IMR-90 (cell line): Measurements from ENCODE around the gene KCNMB2. TPM values are rescaled to one million over a fixed set of nuclear protein-coding genes. Genes with fewer than 3 reads are reported as not detected.

Source experiments
- ATAC-seq: fragments of 200-7000 bp; cut with Tn5 transposase; 2 replicates; pipeline ENCODE4 v1.9.1; 2020; ENCODE audit warnings: low read depth, mild to moderate bottlenecking, moderate library complexity
- BruUV-seq: library from RNA; stranded (reverse); fragments of 400-500 nt; replicated peaks from 2 replicates; lab custom pipeline; 2021; lab: Mats Ljungman, UMichigan
- CTCF ChIA-PET: fragments of 300-600 bp; formaldehyde crosslinking; extraction: SDS; loops from one replicate; lab custom pipeline; 2021; ENCODE audit warnings: antibody characterized with exemption; lab: Yijun Ruan, JAX
- POLR2A ChIA-PET: fragments of 300-600 bp; sonication (Branson Sonifier 250); formaldehyde crosslinking; loops from one replicate; lab custom pipeline; 2022; ENCODE audit warnings: antibody characterized with exemption; ENCODE audit not compliant: unreplicated experiment; lab: Charles Lee
- DNase-seq: peaks from one replicate; pipeline ENCODE4 v3.0.0; 2013
- H2AFZ ChIP-seq: replicated peaks from 2 replicates; pipeline ENCODE3; 2013; ENCODE audit warnings: low read length, mild to moderate bottlenecking; ENCODE audit not compliant: poor library complexity
- H2AK5ac ChIP-seq: 2 replicates; pipeline ENCODE4 v1.6.1; 2013; ENCODE audit warnings: low read depth, low read length, inconsistent platforms
- H2AK9ac ChIP-seq: replicated peaks from 2 replicates; pipeline ENCODE3; 2013; ENCODE audit warnings: mild to moderate bottlenecking, low read depth, low read length, moderate library complexity; ENCODE audit not compliant: poor library complexity
- H2BK120ac ChIP-seq: 2 replicates; pipeline ENCODE4 v1.6.1; 2013; ENCODE audit warnings: low read depth, low read length, inconsistent platforms
- H2BK15ac ChIP-seq: 3 replicates; pipeline ENCODE4 v1.6.1; 2013; ENCODE audit warnings: low read depth, low read length, inconsistent platforms
- H2BK20ac ChIP-seq: 2 replicates; pipeline ENCODE4 v1.6.1; 2013; ENCODE audit warnings: low read depth, mild to moderate bottlenecking, inconsistent platforms, low read length, moderate library complexity
- H2BK5ac ChIP-seq: 2 replicates; pipeline ENCODE4 v1.6.1; 2013; ENCODE audit warnings: mild to moderate bottlenecking, low read depth, low read length, inconsistent platforms; ENCODE audit not compliant: poor library complexity, severe bottlenecking
- H3K14ac ChIP-seq: replicated peaks from 2 replicates; pipeline ENCODE4 v1.6.1; 2013; ENCODE audit warnings: low read depth, low read length, inconsistent platforms
- H3K18ac ChIP-seq: 2 replicates; pipeline ENCODE4 v1.6.1; 2013; ENCODE audit warnings: low read depth, low read length, control low read depth
- H3K23ac ChIP-seq: 2 replicates; pipeline ENCODE4 v1.6.1; 2013; ENCODE audit warnings: low read depth, low read length, inconsistent platforms
- H3K27ac ChIP-seq: 2 replicates; pipeline ENCODE4 v1.5.1; 2013; ENCODE audit warnings: mild to moderate bottlenecking, control low read depth, low read length; ENCODE audit not compliant: insufficient read depth
- H3K27me3 ChIP-seq: 2 replicates; pipeline ENCODE4 v1.6.1; 2013; ENCODE audit warnings: low read length; ENCODE audit not compliant: control insufficient read depth, insufficient read depth
- H3K36me3 ChIP-seq: 2 replicates; pipeline ENCODE4 v1.6.1; 2013; ENCODE audit warnings: low read length, mixed read lengths; ENCODE audit not compliant: control insufficient read depth, insufficient read depth
- H3K4ac ChIP-seq: 2 replicates; pipeline ENCODE4 v1.6.1; 2013; ENCODE audit warnings: low read depth, low read length, inconsistent platforms
- H3K4me1 ChIP-seq: 2 replicates; pipeline ENCODE4 v1.6.1; 2013; ENCODE audit warnings: low read length, mixed read lengths; ENCODE audit not compliant: control insufficient read depth, insufficient read depth
- H3K4me2 ChIP-seq: 2 replicates; pipeline ENCODE4 v1.6.1; 2013; ENCODE audit warnings: low read depth, mild to moderate bottlenecking, control low read depth, low read length, moderate library complexity
- H3K4me3 ChIP-seq: 2 replicates; pipeline ENCODE4 v1.5.1; 2013; ENCODE audit warnings: low read depth, mild to moderate bottlenecking, control low read depth, low read length, moderate library complexity; ENCODE audit not compliant: insufficient read depth
- H3K56ac ChIP-seq: 2 replicates; pipeline ENCODE4 v1.6.1; 2013; ENCODE audit warnings: low read length, inconsistent platforms; ENCODE audit not compliant: insufficient read depth; ENCODE audit errors: extremely low read depth
- H3K79me1 ChIP-seq, 2 experiments: 2 replicates each; pipeline ENCODE4 v1.6.1; 2013; ENCODE audit warnings: low read length in 2 of 2, inconsistent platforms in 1 of 2, low read depth in 1 of 2
- H3K9ac ChIP-seq: 2 replicates; pipeline ENCODE4 v1.6.1; 2013; ENCODE audit warnings: low read depth, low read length, control low read depth
- H3K9me1 ChIP-seq: 2 replicates; pipeline ENCODE4 v1.6.1; 2013; ENCODE audit warnings: low read length, inconsistent platforms; ENCODE audit not compliant: insufficient read depth
- H3K9me3 ChIP-seq: 2 replicates; pipeline ENCODE4 v1.6.1; 2013; ENCODE audit warnings: low read length; ENCODE audit not compliant: control insufficient read depth, insufficient read depth
- H4K20me1 ChIP-seq: 2 replicates; pipeline ENCODE4 v1.6.1; 2013; ENCODE audit warnings: low read length, inconsistent platforms; ENCODE audit not compliant: insufficient read depth
- H4K5ac ChIP-seq: 2 replicates; pipeline ENCODE4 v1.6.1; 2013; ENCODE audit warnings: mild to moderate bottlenecking, low read depth, low read length, control low read depth
- H4K8ac ChIP-seq, 2 experiments: 2 replicates each; pipeline ENCODE4 v1.6.1; 2013; ENCODE audit warnings: low read depth in 2 of 2, low read length in 2 of 2, control low read depth in 1 of 2, inconsistent platforms in 1 of 2
- H4K91ac ChIP-seq: 2 replicates; pipeline ENCODE4 v1.6.1; 2013; ENCODE audit warnings: low read depth, low read length, inconsistent platforms; ENCODE audit not compliant: insufficient read depth
- BHLHE40 ChIP-seq: fragments of 150-350 bp; IDR thresholded peaks from 2 replicates; pipeline ENCODE4 v1.6.1; 2016; ENCODE audit warnings: mild to moderate bottlenecking, low read depth, low read length
- CEBPB ChIP-seq: IDR thresholded peaks from 2 replicates; pipeline ENCODE4 v1.6.1; 2012; ENCODE audit warnings: low read depth, low read length, improper control_type of control experiment
- USF2 ChIP-seq: fragments of 150-350 bp; IDR thresholded peaks from 2 replicates; pipeline ENCODE4 v1.6.1; 2017; ENCODE audit warnings: mild to moderate bottlenecking, antibody characterized with exemption, low read length, low read depth
- WGBS, 2 experiments: methylation state at CpG; one replicate each; pipeline versions ENCODE4 v1.1.5 to v1.1.7; 2013; ENCODE audit warnings: missing lambda C conversion rate in 2 of 2; ENCODE audit not compliant: insufficient read length in 1 of 2; ENCODE audit errors: extremely low coverage in 2 of 2; 5-methylcytosine and 5-hydroxymethylcytosine counted together
- dilution Hi-C: fragments of 300-500 bp; cut with HindIII; formaldehyde crosslinking; loops from one replicate; pipeline ENCODE4 v1.14.3; 2018; ENCODE audit warnings: low sequenced_read_pairs; ENCODE audit not compliant: unreplicated experiment
- in situ Hi-C: fragments of 300-500 bp; cut with MboI; formaldehyde crosslinking; loops from 3 replicates; pipeline ENCODE4 v1.14.3; 2019; ENCODE audit warnings: low sequenced_read_pairs, inconsistent platforms, mixed read lengths
- intact Hi-C: fragments of 100-400 bp; cut with micrococcal nuclease; formaldehyde crosslinking; loops from 2 replicates; pipeline ENCODE4 v1.10.0; 2022
- polyA plus RNA-seq, 3 experiments: library from polyadenylated mRNA; depleted of rRNA; stranded (reverse); fragments of >200 nt; gene quantifications; 2 replicates each; pipeline ENCODE4 v1.2.3, GENCODE V29; 2012; ENCODE audit warnings: low replicate concordance in 1 of 3
- total RNA-seq: library from RNA; depleted of rRNA; stranded (reverse); fragments of >200 nt; gene quantifications from 2 replicates; pipeline ENCODE4 v1.2.3, GENCODE V29; 2012

KCNMB2 gene
- total and polyA plus RNA-seq, 2 of the 4 experiments (the other 2 are of a cell fraction): not detected

- CTCF ChIA-PET: no interaction called here
- Histone ChIP-seq H3K18ac (no peak overlapping the region), H2BK15ac (no peak overlapping the region), H3K4ac (no peak overlapping the region), H3K79me1 (no peaks in the 10 kb centered on the region), H3K27me3 (no peaks in the 10 kb centered on the region), H2AFZ (no peak overlapping the region), H2AK5ac (no peak overlapping the region), H2BK20ac (no peak overlapping the region), H4K20me1 (no peaks in the 10 kb centered on the region), H4K5ac (no peak overlapping the region), H3K4me3 (no peak overlapping the region), H4K8ac (no peak overlapping the region), H4K91ac (no peak overlapping the region), H3K27ac (no peak overlapping the region), H3K36me3 (no peaks in the 10 kb centered on the region), H3K23ac (no peak overlapping the region), H3K4me1 (no peaks in the 10 kb centered on the region), H3K4me2 (no peak overlapping the region), H3K56ac (no peak overlapping the region), H2BK5ac (no peak overlapping the region), H2BK120ac (no peak overlapping the region), H3K9me1 (no peaks in the 10 kb centered on the region), H3K9ac (no peak overlapping the region), H2AK9ac (no peak overlapping the region), H3K9me3 (0 out of 2 replicates have a peak, but pooled peaks cover 2% of the 10 kb centered on the region), H3K14ac (no peak overlapping the region)
- no peak for DNase-seq
- in situ Hi-C loops (no loop called here), dilution Hi-C loops (no loop called here), intact Hi-C loops (no loop called here)
- WGBS, 2 experiments: no CpG with 5 or more reads among the region's 9 CpGs
- TF ChIP-seq CEBPB (no peak), USF2 (no peak), BHLHE40 (no peak)
- ATAC-seq: no peak
- no TSS peak for BruUV-seq
- POLR2A ChIA-PET: no interaction called here
Observed at GRCh38 chr3:178500631-178501030, 35.6 kb upstream of the KCNMB2 start.
